ENCODE data around the gene TERT. TPM values are rescaled to one million over a fixed set of nuclear protein-coding genes. Genes with fewer than 3 reads are reported as not detected.

Gene TERT
- total RNA-seq, 2 experiments from 2014 or later = 0.55 to 0.84 TPM

DNA sequence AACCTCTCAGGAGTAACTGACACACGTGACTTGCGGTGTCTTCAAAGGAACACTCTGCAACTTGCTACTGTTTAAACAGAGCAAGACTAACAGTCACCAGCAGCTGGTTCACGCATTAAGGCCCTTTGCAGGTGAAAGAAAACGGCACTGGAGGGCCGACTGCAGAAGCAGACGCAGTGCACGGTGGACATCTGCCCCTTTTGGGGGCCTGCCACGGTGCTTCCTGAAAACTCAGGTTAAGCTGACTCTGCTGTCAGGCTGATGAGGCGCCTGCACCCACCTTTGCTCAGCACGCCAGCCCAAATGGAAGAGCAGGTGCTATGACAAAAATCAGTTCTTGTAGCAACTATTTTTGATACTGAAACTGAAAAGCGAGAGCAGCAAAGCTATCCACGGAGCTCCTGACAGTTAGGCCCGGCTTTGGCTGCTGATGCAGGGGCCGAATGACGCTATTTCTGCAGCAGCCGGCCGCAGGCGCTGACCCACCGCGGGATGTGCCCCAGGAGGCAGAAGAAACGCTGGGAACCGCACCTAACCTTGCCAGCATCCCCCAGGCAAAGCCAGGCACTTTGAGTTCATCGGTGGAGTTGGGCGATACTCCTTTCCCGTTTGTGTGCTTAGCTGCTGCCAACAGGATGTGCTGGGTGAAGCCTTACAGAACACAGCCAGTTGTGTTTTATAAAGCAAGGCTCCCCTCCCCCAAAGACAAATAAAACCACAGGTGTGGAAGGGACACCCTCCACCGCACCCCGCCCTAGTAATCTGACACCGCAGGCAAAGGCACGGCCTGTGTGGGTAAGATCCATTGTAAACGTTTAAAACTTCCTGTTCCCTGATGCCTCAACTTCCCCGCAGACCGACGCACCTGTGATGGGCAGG is 21.1 kb upstream of the TERT start:
- Mint-ChIP-seq H3K4me1 (ENCODE audit: low read depth) (peaks cover 66% of the 10 kb centered on the region), H3K27me3 (no peaks in the 10 kb centered on the region), H3K9me3 (peaks cover 6% of the 10 kb centered on the region), H3K36me3 (ENCODE audit: low read depth) (peaks cover 50% of the 10 kb centered on the region), H3K4me3 (peak overlapping the region; percentile 81), H3K27ac (peak overlapping the region; percentile 95)
- H3K27me3 ChIP-seq (ENCODE audit: control insufficient read depth in 1 of 2, insufficient read depth in 2 of 2, low read length in 2 of 2) = no peaks in the 10 kb centered on the region
- ATAC-seq (ENCODE audit: poor library complexity) (peak; percentile 66), DNase-seq (peak; percentile 34 to 89 (median 58))
- H3K4me1 ChIP-seq (ENCODE audit: insufficient read depth, low read length) = peaks cover 62% of the 10 kb centered on the region
- peak overlapping the region; percentile 58 for H3K4me3 ChIP-seq (ENCODE audit: low read length)
- H3K36me3 ChIP-seq (ENCODE audit: insufficient read depth, low read length) = peaks cover 30% of the 10 kb centered on the region
- POLR2A ChIA-PET = interaction anchor here (0.6 to 4.5 kb wide), 16 partner anchors 10 to 485 kb away, joined by 3 to 44 read pairs (median 5); partner anchors contain the start of genes CLPTM1L, NDUFS6 and TERT
- CTCF ChIA-PET = no interaction called here
- TF ChIP-seq, protein P1, sequence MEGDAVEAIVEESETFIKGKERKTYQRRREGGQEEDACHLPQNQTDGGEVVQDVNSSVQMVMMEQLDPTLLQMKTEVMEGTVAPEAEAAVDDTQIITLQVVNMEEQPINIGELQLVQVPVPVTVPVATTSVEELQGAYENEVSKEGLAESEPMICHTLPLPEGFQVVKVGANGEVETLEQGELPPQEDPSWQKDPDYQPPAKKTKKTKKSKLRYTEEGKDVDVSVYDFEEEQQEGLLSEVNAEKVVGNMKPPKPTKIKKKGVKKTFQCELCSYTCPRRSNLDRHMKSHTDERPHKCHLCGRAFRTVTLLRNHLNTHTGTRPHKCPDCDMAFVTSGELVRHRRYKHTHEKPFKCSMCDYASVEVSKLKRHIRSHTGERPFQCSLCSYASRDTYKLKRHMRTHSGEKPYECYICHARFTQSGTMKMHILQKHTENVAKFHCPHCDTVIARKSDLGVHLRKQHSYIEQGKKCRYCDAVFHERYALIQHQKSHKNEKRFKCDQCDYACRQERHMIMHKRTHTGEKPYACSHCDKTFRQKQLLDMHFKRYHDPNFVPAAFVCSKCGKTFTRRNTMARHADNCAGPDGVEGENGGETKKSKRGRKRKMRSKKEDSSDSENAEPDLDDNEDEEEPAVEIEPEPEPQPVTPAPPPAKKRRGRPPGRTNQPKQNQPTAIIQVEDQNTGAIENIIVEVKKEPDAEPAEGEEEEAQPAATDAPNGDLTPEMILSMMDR (IDR thresholded peaks at IDR 0.05) = no peak
- intact Hi-C loops (cut with DNase I, micrococcal nuclease) = loop anchor here (1.0 to 10.0 kb wide), 5 partner anchors 21 to 61 kb away; partner anchors contain the start of genes CLPTM1L (in 1 of the 2) and TERT (in 1 of the 2)
- H3K9me3 ChIP-seq (ENCODE audit: control insufficient read depth in 1 of 2, insufficient read depth in 1 of 2, low read length in 2 of 2) = peaks cover 4 to 9% of the 10 kb centered on the region in 2 experiments
- H3K27ac ChIP-seq (ENCODE audit: low read depth in 1 of 2, low read length in 2 of 2) = peak overlapping the region; percentile 57 to 67

DNA sequence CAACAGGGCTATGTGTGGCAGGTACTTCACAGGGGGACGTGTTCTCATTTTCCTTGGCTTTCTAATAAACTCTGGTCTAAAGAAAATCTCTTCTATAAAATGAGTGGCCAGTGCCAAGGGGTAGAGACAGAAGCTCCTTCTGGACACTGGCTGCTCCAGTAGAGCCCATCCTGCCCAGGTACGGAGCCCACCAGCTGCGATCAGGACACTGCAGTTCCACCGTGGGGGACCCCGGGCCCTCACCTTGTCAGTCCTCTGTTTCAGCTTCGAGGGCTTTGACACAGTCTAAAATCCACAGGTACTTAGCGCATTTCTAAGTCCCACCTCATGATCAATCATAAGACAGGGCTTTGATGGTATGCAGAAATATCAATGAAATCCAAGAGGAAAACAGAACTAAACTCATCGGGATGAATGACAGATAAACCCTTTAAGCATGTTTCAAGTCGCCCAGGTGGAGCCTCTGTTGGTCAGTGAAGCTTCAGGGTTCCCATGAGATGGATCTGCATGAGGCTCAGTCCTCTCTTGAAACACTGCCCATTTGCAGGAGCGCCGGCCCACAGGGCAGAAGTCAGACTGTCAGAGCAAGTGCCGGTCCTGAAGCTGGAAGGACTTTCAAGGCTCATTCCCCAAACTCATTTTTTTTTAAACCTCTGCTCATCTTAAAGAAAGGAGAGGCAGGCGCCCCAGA is 20.3 kb upstream of the TERT start:
- peak overlapping the region; percentile 95 for H3K27ac Mint-ChIP-seq
- peaks cover 62% of the 10 kb centered on the region for H3K4me1 ChIP-seq (ENCODE audit: insufficient read depth, low read length)

More for the DNA sequence above, 20.3 kb upstream of the TERT start:
- Histone ChIP-seq H3K27ac (ENCODE audit: low read depth in 1 of 2, low read length in 2 of 2) (peak overlapping the region in 1 of 2 donors; percentile 24), H3K36me3 (ENCODE audit: insufficient read depth, low read length) (peaks cover 22% of the 10 kb centered on the region), H3K27me3 (ENCODE audit: control insufficient read depth in 1 of 2, insufficient read depth in 2 of 2, low read length in 2 of 2) (no peaks in the 10 kb centered on the region), H3K4me3 (ENCODE audit: low read length) (peak overlapping the region; percentile 58), H3K9me3 (ENCODE audit: control insufficient read depth in 1 of 2, insufficient read depth in 1 of 2, low read length in 2 of 2) (peaks cover 4 to 11% of the 10 kb centered on the region in 2 experiments)
- ChIA-PET POLR2A (interaction anchor here (1.0 to 4.5 kb wide), 15 partner anchors 9 to 486 kb away, joined by 3 to 44 read pairs (median 5); partner anchors contain the start of genes CLPTM1L, NDUFS6 and TERT), CTCF (no interaction called here)
- intact Hi-C loops (cut with DNase I, micrococcal nuclease) = loop anchor here (1.0 to 10.0 kb wide), 3 partner anchors 20 to 60 kb away; partner anchors contain the start of gene TERT (in 1 of the 2)
- Mint-ChIP-seq H3K36me3 (ENCODE audit: low read depth) (peaks cover 42% of the 10 kb centered on the region), H3K27me3 (no peaks in the 10 kb centered on the region), H3K9me3 (peaks cover 6% of the 10 kb centered on the region), H3K4me1 (ENCODE audit: low read depth) (peaks cover 72% of the 10 kb centered on the region), H3K4me3 (peak overlapping the region; percentile 81)
- TF ChIP-seq, protein P1 (IDR thresholded peaks at IDR 0.05) = no peak
- DNase-seq (peak in 3 of 14 experiments; percentile 8 to 42 (median 28)), ATAC-seq (ENCODE audit: poor library complexity) (no peak)

Measured in CD4-positive, alpha-beta T cell (primary cell).